Astrocyte of the cerebellum (primary cell): ENCODE data around the gene CES3.
"Not testable (repeated sequence)": the region's sequence is repeated elsewhere in the genome, so short reads cannot be mapped to it uniquely, and the experiment has no call there.

ENCODE experiments used
- DNase-seq: peaks from one replicate; pipeline ENCODE4 v3.0.0-alpha.2; 2011; ENCODE audit warnings: low read depth
- H3K4me3 ChIP-seq: 2 replicates; pipeline ENCODE4 v1.5.1; 2011; ENCODE audit warnings: mild to moderate bottlenecking, low read depth, low read length, moderate library complexity
- CTCF ChIP-seq: IDR thresholded peaks from 2 replicates; pipeline ENCODE4 v1.5.1; 2012; ENCODE audit warnings: low read length, low read depth, moderate library complexity, mild to moderate bottlenecking; ENCODE audit errors: missing control alignments
- in situ Hi-C: cut with HindIII; loops from 2 replicates; pipeline ENCODE4 v1.10.0; 2017; ENCODE audit warnings: low sequenced_read_pairs

The CES3 gene

DNA sequence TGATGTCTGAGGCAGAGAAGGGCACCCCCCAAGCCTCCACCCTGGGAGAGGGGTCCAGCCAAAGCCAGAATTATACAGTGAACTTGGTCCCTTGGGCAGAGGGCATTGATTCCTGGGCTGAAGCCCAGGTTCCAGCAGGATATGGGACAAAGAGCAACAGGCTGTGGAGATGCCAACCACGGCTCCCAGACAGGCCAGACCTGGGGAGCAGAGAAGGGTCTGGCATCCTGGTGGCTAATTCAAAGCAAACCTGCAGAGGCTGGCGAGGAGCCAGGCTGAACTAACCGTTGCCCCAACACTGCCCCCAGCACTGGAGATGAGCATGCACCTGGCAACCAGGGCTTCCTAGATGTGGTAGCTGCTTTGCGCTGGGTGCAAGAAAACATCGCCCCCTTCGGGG, 3.0 kb downstream of the CES3 start:
- no peak overlapping the region for H3K4me3 ChIP-seq
- in situ Hi-C loops, result no loop called here
- no peak for TF ChIP-seq CTCF
- DNase-seq, result no peak

- in situ Hi-C loops, result no loop called here
- no peak overlapping the region for H3K4me3 ChIP-seq
- no peak for DNase-seq
- no peak for TF ChIP-seq CTCF
These were observed 7.8 kb downstream of the CES3 start for GRCh38 chr16:66968847-66969246.

DNA sequence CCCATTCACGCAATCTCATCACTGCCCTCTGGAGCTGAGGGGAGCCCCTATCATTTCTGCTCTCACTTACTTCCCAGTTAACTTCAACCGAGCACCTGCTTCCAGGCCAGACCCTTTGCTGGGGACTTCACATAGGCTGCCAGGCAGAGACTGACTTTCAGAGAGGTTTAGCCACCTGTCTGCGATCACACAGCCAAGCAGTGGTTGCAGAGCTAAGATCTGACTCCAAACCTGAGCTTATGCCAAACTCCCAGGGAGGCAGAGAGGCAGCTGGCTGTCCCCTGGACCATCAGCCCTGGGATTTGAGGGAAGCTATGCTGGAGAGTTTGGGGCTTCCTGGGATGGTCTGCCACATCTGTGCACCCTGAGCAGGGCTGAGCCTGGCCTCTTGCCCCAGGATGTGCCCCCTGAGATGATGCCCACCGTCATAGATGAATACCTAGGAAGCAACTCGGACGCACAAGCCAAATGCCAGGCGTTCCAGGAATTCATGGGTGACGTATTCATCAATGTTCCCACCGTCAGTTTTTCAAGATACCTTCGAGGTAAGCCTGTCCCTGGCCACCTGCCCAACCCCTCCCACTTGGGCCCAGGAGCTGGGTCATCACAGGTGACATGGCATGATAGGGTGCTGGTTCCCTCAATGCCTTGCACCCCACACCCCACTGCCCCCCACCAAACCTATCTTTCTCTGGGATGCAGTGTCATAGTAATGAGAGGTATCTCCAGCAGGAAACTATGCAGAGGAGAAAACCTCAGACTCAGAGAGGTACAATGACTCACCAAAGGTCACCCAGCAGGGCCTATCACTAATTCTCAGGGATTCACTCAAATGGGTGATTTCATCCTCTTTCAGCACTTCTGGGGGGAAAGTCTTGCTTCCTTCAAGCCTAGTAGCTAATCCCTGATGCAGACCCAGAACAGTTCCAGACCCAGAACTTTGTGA, 10.0 kb downstream of the CES3 start:
- in situ Hi-C loops, result no loop called here
- DNase-seq, result no peak
- H3K4me3 ChIP-seq, result no peak overlapping the region
- no peak for TF ChIP-seq CTCF

- no peak for DNase-seq
- in situ Hi-C loops, result no loop called here
- no peak for TF ChIP-seq CTCF
- no peak overlapping the region for H3K4me3 ChIP-seq
These were observed 11.9 kb downstream of the CES3 start for GRCh38 chr16:66972983-66973382.

- no peak overlapping the region for H3K4me3 ChIP-seq
- in situ Hi-C loops, result no loop called here
- no peak for TF ChIP-seq CTCF
- DNase-seq, result no peak
These were observed 12.7 kb downstream of the CES3 start for GRCh38 chr16:66973716-66974115.

DNA sequence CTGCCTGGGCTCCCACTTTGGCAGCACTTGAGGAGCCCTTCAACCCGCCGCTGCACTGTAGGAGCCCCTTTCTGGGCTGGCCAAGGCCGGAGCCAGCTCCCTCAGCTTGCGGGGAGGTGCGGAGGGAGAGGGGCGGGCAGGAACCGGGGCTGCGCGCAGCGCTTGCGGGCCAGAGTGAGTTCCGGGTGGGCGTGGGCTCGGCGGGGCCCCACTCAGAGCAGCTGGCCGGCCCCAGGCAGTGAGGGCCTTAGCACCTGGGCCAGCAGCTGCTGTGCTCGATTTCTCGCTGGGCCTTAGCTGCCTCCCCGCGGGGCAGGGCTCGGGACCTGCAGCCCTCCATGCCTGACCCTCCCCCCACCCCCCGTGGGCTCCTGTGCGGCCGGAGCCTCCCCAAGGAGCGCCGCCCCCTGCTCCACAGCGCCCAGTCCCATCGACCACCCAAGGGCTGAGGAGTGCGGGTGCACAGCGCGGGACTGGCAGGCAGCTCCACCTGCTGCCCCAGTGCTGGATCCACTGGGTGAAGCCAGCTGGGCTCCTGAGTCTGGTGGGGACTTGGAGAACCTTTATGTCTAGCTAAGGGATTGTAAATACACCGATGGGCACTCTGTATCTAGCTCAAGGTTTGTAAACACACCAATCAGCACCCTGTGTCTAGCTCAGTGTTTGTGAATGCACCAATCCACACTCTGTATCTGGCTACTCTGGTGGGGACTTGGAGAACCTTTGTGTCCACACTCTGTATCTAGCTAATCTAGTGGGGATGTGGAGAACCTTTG, 13.3 kb downstream of the CES3 start:
- in situ Hi-C loops, DNase-seq, H3K4me3 ChIP-seq: not testable (repeated sequence)

- H3K4me3 ChIP-seq, DNase-seq: not testable (repeated sequence)
- in situ Hi-C loops, result loop anchor here (5.0 kb wide), 1 partner anchor 157 kb away; no protein-coding TSS in a partner anchor
These were observed 13.8 kb downstream of the CES3 start for GRCh38 chr16:66974932-66975246.
